IPS-15b (cell line): ENCODE measurements around the gene PLD4.
"Not testable (repeated sequence)": the region's sequence is repeated elsewhere in the genome, so short reads cannot be mapped to it uniquely, and the experiment has no call there.

Experiments used
- H3K27me3 ChIP-seq: one replicate; pipeline ENCODE4 v1.6.1; 2013; ENCODE audit warnings: low read length; ENCODE audit not compliant: control insufficient read depth, insufficient read depth
- H3K36me3 ChIP-seq: one replicate; pipeline ENCODE4 v1.6.1; 2013; ENCODE audit warnings: low read length; ENCODE audit not compliant: control insufficient read depth, insufficient read depth
- H3K4me1 ChIP-seq: one replicate; pipeline ENCODE4 v1.6.1; 2013; ENCODE audit warnings: mild to moderate bottlenecking, low read length; ENCODE audit not compliant: control insufficient read depth, insufficient read depth
- H3K4me3 ChIP-seq: one replicate; pipeline ENCODE4 v1.5.1; 2013; ENCODE audit warnings: low read depth, low read length
- H3K9ac ChIP-seq: one replicate; pipeline ENCODE4 v1.6.1; 2013; ENCODE audit warnings: low read depth, mild to moderate bottlenecking, low read length
- H3K9me3 ChIP-seq: one replicate; pipeline ENCODE4 v1.6.1; 2013; ENCODE audit warnings: mild to moderate bottlenecking, low read length; ENCODE audit not compliant: control insufficient read depth, insufficient read depth

The PLD4 gene

DNA sequence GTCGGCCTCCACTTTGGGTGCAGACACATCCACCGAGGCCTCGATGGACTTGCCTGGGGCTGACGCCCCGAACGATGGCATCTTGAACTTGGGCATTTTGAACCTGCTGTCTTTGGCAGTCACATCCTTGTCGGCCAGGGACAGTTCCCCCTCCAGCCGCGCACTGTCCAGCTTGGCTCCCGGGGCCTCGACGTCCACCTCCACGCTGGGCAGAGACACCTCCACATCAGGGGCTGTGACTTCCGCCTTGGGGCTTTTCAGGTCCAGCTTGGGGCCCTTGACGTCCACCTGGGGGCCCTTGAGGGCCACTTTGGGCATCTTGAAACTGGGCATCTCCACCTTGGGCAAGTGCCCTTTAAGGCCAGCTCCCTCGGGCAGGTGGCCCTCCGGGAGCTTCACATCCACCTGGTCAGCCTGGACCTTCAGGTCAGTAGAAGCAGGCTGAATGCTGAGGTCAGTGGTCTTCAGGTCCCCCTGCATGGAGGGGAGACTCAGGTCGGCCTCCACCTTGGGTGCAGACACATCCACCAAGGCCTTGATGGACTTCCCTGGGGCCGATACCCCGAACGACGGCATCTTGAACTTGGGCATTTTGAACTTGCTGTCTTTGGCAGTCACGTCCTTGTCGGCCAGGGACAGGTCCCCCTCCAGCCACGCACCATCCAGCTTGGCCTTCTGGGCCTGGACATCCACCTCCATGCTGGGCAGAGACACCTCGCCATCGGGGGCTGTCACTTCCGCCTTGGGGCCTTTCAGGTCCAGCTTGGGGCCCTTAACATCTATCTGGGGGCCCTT, 27.4 kb downstream of the PLD4 start:
- H3K9ac ChIP-seq, H3K4me1 ChIP-seq, H3K27me3 ChIP-seq, H3K36me3 ChIP-seq, H3K9me3 ChIP-seq, H3K4me3 ChIP-seq: not testable (repeated sequence)

DNA sequence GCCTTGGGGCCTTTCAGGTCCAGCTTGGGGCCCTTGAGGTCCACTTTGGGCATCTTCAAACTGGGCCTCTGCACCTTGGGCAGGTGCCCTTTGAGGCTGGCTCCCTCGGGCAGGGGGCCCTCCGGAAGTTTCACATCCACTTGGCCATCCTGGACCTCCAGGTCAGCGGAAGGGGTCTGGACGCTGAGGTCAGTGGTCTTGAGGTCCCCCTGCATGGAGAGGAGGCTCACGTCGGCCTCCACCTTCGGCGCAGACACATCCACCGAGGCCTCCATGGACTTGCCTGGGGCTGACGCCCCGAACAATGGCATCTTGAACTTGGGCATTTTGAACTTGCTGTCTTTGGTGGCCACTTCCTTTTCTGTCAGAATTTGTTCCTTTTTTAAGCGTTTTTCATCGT, 28.4 kb downstream of the PLD4 start:
- Histone ChIP-seq H3K36me3 (peaks cover 3% of the 10 kb centered on the region), H3K4me1 (no peaks in the 10 kb centered on the region), H3K9me3 (no peaks in the 10 kb centered on the region), H3K27me3 (no peaks in the 10 kb centered on the region), H3K4me3 (no peak overlapping the region), H3K9ac (no peak overlapping the region)

DNA sequence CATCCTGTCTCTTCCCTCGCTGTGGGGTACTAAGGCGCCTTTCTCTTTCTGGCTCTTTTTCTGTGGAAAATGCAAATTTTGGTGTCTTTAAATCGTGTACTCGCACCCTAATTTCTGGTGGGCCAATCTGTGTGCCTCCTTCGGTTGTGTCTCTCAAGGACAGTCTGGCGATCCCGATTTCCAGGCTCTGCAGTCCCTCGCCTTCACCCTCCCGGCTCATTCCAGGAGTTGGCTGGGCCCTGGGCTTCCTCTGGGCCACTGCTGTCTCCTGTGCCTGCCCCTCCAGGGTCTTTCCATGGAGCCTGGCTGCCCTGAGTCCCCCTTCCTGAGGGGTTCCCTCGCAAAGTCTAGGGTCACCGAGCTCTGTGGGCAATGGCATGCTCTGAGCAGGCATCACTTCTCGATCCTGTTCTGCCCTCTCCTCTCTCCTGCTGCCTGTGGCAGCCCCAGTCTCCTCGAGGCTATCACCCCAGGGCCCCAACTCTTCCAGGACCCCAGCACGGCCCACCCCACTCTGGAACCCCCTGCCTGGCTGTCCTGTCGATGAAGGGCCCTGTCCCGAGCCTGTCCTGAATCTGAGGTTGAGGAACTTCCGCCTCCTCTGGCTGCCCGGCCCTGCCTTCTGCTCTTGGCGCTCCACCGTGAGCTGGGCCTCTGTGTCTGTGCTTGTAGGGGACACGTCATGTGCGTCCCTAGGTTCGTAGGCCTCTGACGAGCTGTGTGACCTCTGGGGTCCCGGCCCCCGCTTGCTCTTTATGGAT, 29.4 kb downstream of the PLD4 start:
- no peaks in the 10 kb centered on the region for H3K27me3 ChIP-seq
- no peaks in the 10 kb centered on the region for H3K4me1 ChIP-seq
- no peak overlapping the region for H3K9ac ChIP-seq
- H3K4me3 ChIP-seq, result no peak overlapping the region
- peaks cover 3% of the 10 kb centered on the region for H3K36me3 ChIP-seq
- H3K9me3 ChIP-seq, result no peaks in the 10 kb centered on the region

DNA sequence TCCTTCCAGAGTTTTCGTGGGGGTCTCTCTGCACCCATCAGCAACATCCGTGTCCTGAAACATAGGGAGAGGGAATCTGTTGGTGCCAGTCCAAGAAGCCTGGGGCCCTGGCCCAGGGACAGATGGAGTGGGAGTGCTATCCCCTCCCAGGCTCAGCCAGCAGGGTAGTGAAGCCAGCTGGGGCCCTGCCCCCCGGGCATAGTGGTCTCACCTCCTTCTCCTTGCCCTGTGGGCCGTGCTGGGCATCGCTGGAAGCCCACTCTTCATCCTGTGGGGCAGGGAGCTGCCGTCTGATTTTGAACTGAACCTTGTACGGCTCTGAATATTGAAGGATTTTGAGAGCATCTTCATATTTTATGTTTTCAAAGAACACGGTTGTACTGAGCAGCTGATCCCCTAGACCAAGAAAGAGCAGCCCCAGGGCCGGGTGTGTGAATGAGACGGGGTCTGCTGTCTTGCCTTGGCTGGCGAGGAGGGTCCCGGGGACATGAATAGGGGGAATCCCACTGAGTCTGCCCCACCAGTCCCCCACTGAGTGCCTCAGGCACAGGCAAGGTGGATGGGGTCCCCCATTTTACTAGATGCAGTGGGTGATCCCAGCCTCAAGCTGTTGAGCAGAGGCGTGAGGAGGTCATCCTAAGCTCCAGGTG, 30.2 kb downstream of the PLD4 start:
- Histone ChIP-seq H3K27me3 (no peaks in the 10 kb centered on the region), H3K36me3 (peaks cover 3% of the 10 kb centered on the region), H3K9ac (no peak overlapping the region), H3K4me1 (no peaks in the 10 kb centered on the region), H3K9me3 (no peaks in the 10 kb centered on the region), H3K4me3 (no peak overlapping the region)

DNA sequence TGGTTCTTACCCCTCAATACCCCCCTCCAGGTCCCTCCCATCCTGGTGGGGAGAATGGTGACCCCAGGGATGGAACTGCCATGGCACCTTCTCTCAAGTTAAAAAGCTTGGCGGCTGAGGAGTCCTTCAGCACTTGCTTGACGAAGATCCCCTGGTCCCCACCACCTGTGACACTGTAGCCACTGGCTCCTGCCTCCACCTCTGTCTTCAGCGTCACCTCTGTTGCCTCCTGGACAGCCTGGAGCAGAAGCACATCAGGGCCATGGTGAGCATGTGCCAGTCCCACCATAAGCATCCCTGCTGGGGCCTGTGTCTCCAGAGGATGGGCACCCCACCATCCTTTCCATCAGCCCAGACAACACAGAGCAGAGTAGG, 30.7 kb downstream of the PLD4 start:
- Histone ChIP-seq H3K9ac (no peak overlapping the region), H3K9me3 (no peaks in the 10 kb centered on the region), H3K27me3 (no peaks in the 10 kb centered on the region), H3K4me3 (no peak overlapping the region), H3K4me1 (no peaks in the 10 kb centered on the region), H3K36me3 (peaks cover 3% of the 10 kb centered on the region)

DNA sequence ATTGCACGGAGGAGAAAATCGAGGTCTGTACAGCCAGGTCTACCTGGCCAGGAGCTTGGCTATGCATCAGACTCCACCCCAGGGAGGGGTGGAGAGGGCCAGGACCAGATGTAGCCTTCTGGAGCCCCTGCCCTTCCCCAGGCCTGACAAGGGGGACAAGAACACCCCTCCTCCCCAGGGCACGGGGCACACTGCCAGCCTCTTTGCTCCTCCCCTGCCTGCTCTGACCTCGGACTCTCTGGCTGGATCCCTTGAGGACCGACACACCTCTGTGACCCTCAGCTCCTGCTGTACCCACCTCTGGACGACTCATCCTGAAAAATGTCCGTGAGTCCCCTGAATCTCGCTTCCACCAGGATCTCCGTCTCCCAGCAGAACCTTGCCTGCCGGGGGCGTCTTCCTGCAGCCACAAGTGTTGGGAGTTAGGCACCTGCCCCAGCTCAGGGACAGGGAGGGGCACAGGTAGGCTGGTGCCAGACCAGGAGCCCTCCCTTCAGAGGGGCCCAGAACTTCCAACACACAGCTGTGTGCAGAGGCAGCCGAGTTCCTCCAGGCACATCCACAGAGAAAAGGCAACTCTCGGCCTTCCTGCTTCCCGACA, 31.7 kb downstream of the PLD4 start:
- no peaks in the 10 kb centered on the region for H3K27me3 ChIP-seq
- H3K4me1 ChIP-seq, result no peaks in the 10 kb centered on the region
- H3K4me3 ChIP-seq, result no peak overlapping the region
- no peak overlapping the region for H3K9ac ChIP-seq
- H3K36me3 ChIP-seq, result peaks cover 3% of the 10 kb centered on the region
- H3K9me3 ChIP-seq, result no peaks in the 10 kb centered on the region

DNA sequence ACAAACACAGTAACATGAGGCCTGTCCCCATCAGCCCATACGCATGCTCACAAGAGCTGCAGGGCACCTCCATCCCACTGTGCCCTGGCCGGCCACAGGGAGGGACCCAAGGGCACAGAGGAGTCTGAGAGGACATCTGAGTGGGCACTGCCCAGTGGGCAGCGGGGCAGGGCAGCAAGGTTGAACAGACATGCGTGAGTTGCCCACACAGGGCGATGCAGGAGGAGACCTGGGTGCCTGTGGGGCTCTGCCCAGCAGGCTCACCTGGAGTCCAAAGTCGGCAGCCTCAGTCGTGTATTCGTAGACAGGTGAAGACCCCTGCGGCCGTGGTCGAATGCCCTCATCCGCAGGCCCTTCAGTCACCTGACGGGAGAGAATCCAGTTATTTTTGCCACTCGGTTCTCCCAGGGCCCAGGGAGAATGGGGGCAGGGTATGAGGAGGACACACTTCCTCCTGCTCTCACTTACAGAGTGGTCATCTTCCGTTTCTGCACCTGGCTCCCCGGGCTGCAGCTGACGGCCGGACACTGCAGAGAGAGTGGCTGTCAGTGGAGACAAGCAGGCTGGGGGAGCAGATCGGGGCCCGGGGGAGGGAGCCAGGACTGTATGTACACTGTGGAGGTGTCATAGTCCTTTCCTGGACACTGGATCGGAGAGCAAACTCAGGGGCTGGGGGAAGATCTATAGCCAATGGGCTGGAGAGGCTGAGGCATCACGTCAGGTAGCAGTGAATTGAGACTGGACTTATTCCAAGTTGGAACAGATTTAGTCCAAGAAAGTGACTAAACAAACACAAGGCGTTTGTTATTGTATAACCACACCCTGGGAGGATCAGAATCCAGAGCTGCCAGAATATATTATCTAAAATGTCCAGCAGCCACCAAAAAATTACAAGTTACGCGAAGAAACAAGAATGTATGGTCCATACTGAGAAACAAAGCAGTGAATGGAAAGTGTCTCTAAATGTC, 32.8 kb downstream of the PLD4 start:
- Histone ChIP-seq H3K9me3 (no peaks in the 10 kb centered on the region), H3K4me3 (no peak overlapping the region), H3K4me1 (no peaks in the 10 kb centered on the region), H3K9ac (no peak overlapping the region), H3K27me3 (no peaks in the 10 kb centered on the region), H3K36me3 (peaks cover 3% of the 10 kb centered on the region)

DNA sequence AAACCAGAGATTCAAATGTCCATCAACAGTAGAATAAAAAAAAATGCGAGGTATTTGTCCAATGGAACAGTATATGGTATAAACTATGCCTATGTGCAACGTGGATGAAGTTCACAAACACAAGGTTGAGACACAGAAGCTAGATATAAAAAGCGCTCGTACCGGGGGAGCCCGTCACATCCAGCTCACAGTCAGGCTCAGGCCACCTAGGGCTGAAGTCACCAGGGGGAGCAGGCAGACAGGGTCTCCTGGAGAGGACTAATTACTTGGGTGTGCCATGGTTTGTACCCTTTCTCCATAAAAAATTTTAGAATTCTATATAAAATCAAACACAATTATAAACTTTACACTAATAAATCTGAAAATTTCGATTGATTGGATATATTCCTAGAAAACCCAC, 39.9 kb downstream of the PLD4 start:
- Histone ChIP-seq H3K36me3 (no peaks in the 10 kb centered on the region), H3K9me3 (no peaks in the 10 kb centered on the region), H3K4me3 (no peak overlapping the region), H3K4me1 (peaks cover 7% of the 10 kb centered on the region), H3K9ac (no peak overlapping the region), H3K27me3 (no peaks in the 10 kb centered on the region)

DNA sequence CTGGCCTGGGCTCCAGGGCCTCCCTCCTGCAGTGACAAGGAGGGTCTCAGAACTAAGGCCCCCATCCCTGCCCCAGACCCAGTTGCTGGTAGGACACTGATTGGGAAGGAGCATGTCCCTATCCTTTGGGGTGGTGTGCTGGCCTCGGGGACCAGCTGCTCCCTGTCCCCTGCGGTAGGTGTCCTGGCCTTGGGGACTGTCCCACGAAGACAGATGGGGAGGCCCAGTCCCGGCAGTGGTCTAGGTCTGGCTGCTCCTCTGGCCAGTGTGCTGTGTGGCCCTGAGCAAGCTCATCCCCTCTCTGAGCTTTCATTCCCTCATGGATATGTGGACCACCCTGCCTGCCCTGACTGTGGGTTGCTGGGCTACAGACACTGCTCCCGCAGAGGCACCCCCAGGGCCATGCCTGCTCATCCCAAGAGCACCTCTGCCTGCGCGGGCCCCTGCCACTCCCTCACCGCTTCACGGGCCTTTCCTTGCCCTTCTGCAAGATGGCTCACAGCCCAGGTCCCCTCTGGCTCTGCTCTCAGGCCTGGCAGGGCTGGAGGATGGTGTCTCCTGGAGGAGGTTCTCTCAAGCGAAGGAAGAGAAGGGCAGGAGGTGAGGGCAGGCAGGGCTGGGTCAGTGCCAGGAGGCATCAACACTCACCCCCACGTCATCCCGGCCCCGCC, 41.0 kb downstream of the PLD4 start:
- peaks cover 7% of the 10 kb centered on the region for H3K4me1 ChIP-seq
- no peak overlapping the region for H3K4me3 ChIP-seq
- no peaks in the 10 kb centered on the region for H3K36me3 ChIP-seq
- H3K27me3 ChIP-seq, result no peaks in the 10 kb centered on the region
- no peaks in the 10 kb centered on the region for H3K9me3 ChIP-seq
- no peak overlapping the region for H3K9ac ChIP-seq

DNA sequence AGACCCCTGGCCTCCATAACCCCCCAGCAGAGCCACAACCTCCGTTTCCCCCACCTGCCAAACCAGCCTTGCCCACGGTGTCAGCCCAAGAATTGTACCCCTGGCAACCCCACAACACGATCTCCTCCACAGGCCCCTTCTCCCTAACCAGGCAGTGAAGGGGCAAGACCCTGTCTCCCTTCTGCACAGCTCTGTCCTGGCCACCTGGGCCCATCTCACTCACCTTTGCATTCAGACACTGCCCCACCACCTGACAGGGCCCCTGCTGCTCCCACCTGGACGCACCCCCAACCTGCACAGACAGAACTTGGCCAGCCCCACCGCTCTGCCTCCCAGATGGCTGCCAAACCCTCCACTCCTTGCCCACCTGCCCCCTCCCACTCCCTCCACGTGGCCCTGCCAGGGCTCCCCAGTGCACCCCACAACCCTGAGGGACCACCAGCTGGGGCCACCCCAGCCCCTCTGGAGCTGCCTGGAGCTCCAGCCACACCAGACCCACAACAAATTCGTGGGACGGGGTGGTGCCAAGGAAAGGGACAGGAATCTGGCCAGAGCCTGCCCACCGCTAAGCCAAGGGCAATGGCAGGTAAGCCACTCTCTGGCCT, 41.7 kb downstream of the PLD4 start:
- Histone ChIP-seq H3K36me3 (no peaks in the 10 kb centered on the region), H3K9ac (no peak overlapping the region), H3K9me3 (no peaks in the 10 kb centered on the region), H3K27me3 (no peaks in the 10 kb centered on the region), H3K4me3 (no peak overlapping the region), H3K4me1 (peaks cover 7% of the 10 kb centered on the region)
